ENCODE results near the gene HOXB8. TPM values are rescaled to one million over a fixed set of nuclear protein-coding genes. Genes with fewer than 3 reads are reported as not detected.

The HOXB8 gene
- total and polyA plus RNA-seq, 2 of the 13 experiments (the other 11 are each of a cell fraction or from before 2014, with no cell fraction given), result not detected

DNA sequence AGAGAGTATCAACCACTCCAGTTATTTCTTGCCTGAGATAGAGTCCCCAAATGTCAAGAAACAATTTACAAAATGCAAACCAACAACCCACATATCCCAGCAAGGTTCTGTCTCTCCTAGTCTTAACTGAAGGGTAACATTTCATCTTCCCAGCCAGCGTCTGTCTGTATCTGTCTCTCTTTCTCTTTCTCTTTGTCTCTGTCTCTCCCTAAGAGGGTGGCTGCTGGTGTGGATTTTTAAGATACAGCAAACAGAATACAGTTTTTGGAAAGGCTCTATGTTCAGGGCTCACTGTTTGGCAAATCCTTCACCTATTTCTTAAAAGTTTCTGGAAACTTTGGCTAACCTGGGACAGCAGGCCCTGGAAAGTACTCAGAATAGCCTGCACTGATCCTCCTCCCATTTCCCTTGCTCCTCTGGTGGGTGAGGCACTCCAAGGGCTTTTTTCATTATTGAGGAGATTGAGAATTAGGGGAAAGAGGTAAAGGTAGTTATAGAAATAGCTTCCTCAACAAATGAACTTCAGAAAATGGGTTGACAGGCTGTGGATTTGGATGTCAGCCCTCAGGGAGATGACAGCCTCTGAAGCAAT is 43.2 kb downstream of the HOXB8 start (continued):
- TF ChIP-seq, protein P1, sequence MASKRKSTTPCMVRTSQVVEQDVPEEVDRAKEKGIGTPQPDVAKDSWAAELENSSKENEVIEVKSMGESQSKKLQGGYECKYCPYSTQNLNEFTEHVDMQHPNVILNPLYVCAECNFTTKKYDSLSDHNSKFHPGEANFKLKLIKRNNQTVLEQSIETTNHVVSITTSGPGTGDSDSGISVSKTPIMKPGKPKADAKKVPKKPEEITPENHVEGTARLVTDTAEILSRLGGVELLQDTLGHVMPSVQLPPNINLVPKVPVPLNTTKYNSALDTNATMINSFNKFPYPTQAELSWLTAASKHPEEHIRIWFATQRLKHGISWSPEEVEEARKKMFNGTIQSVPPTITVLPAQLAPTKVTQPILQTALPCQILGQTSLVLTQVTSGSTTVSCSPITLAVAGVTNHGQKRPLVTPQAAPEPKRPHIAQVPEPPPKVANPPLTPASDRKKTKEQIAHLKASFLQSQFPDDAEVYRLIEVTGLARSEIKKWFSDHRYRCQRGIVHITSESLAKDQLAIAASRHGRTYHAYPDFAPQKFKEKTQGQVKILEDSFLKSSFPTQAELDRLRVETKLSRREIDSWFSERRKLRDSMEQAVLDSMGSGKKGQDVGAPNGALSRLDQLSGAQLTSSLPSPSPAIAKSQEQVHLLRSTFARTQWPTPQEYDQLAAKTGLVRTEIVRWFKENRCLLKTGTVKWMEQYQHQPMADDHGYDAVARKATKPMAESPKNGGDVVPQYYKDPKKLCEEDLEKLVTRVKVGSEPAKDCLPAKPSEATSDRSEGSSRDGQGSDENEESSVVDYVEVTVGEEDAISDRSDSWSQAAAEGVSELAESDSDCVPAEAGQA (IDR thresholded peaks at IDR 0.05; ENCODE audit: low read depth), result no peak
- TF ChIP-seq, protein P1 (CRISPR knock-in tag; IDR thresholded peaks at IDR 0.05; ENCODE audit: borderline replicate concordance), result no peak
- TF ChIP-seq KDM5A (IDR thresholded peaks at IDR 0.05; ENCODE audit: borderline replicate concordance, low read length) (no peak), XBP1 (CRISPR knock-in tag; IDR thresholded peaks at IDR 0.05) (no peak), SPEN (CRISPR knock-in tag; IDR thresholded peaks at IDR 0.05; ENCODE audit: low read depth) (no peak), PPARG (CRISPR knock-in tag; conservative IDR thresholded peaks at IDR 0.05) (no peak), ZBTB3 (CRISPR knock-in tag; IDR thresholded peaks at IDR 0.05; ENCODE audit: borderline replicate concordance, low read depth) (no peak), CCAR2 (optimal IDR thresholded peaks at IDR 0.05; ENCODE audit: low read depth, low read length) (no peak), ZNF234 (CRISPR knock-in tag; conservative IDR thresholded peaks at IDR 0.05) (no peak)

All from HepG2 (cell line).